DOHH2 (cell line): ENCODE data around the gene FILIP1.

ENCODE experiments used
- H3F3A ChIP-seq: fragments of 200-600 bp; sonication (generic), shearing (Covaris generic); 2 replicates; pipeline ENCODE4 v1.6.0; 2016; ENCODE audit warnings: antibody characterized with exemption, mild to moderate bottlenecking; ENCODE audit not compliant: control insufficient read depth, insufficient read depth
- H3K27ac ChIP-seq: fragments of 200-600 bp; sonication (generic); 2 replicates; pipeline ENCODE4 v1.5.1; 2014; ENCODE audit warnings: low read depth, mild to moderate bottlenecking, low read length, moderate library complexity
- H3K27me3 ChIP-seq: fragments of 200-600 bp; sonication (generic); 2 replicates; pipeline ENCODE4 v1.6.1; 2014; ENCODE audit warnings: mild to moderate bottlenecking, low read length, mixed read lengths; ENCODE audit not compliant: control insufficient read depth
- H3K36me3 ChIP-seq: fragments of 200-600 bp; sonication (generic); 2 replicates; pipeline ENCODE4 v1.6.1; 2014; ENCODE audit warnings: mild to moderate bottlenecking, low read length, moderate library complexity, mixed read lengths; ENCODE audit not compliant: control insufficient read depth
- H3K4me1 ChIP-seq: fragments of 200-600 bp; sonication (generic); 2 replicates; pipeline ENCODE4 v1.6.1; 2014; ENCODE audit warnings: mild to moderate bottlenecking, low read length, mixed read lengths; ENCODE audit not compliant: control insufficient read depth
- H3K4me2 ChIP-seq: fragments of 200-600 bp; sonication (generic); 2 replicates; pipeline ENCODE4 v1.6.0; 2014; ENCODE audit warnings: mild to moderate bottlenecking, low read length, moderate library complexity
- H3K4me3 ChIP-seq: fragments of 200-600 bp; sonication (generic); 2 replicates; pipeline ENCODE4 v1.5.1; 2014; ENCODE audit warnings: mild to moderate bottlenecking, low read length, mixed read lengths
- H3K79me2 ChIP-seq: fragments of 200-600 bp; sonication (generic); 2 replicates; pipeline ENCODE4 v1.6.1; 2014; ENCODE audit warnings: mild to moderate bottlenecking, low read length, mixed read lengths; ENCODE audit not compliant: control insufficient read depth
- H3K9me2 ChIP-seq: fragments of 200-600 bp; sonication (generic); replicated peaks from 2 replicates; pipeline ENCODE4 v1.6.1; 2014; ENCODE audit warnings: mild to moderate bottlenecking, low read length, mixed read lengths; ENCODE audit not compliant: control insufficient read depth
- H3K9me3 ChIP-seq: fragments of 200-600 bp; sonication (generic); 2 replicates; pipeline ENCODE4 v1.6.1; 2014; ENCODE audit warnings: antibody characterized with exemption, low read length, mixed read lengths; ENCODE audit not compliant: control insufficient read depth, insufficient read depth
- H4K20me1 ChIP-seq: fragments of 200-600 bp; sonication (generic); 2 replicates; pipeline ENCODE4 v1.6.0; 2014; ENCODE audit warnings: low read depth, mild to moderate bottlenecking, antibody characterized with exemption, low read length, moderate library complexity; ENCODE audit not compliant: control insufficient read depth, insufficient read depth
- EZH2phosphoT487 ChIP-seq: fragments of 200-600 bp; sonication (generic); IDR thresholded peaks from 2 replicates; pipeline ENCODE4 v1.6.1; 2017; ENCODE audit warnings: borderline replicate concordance, mild to moderate bottlenecking, antibody characterized with exemption, low read length, moderate library complexity, mixed read lengths
- TF ChIP-seq, protein P1 (sequence below): fragments of 200-600 bp; sonication (generic); IDR thresholded peaks from one replicate; pipeline ENCODE4 v1.5.1; 2014; ENCODE audit warnings: antibody characterized with exemption, mild to moderate bottlenecking, low read depth, low read length; ENCODE audit not compliant: poor library complexity, severe bottlenecking

The FILIP1 gene

GRCh38 chr6:75266716-75267291 is 226.8 kb downstream of the FILIP1 start:
- Histone ChIP-seq H3K79me2 (peaks cover 50% of the 10 kb centered on the region), H3K4me2 (no peak overlapping the region), H3K9me3 (no peaks in the 10 kb centered on the region), H3K9me2 (no peaks in the 10 kb centered on the region), H3F3A (peaks cover 9% of the 10 kb centered on the region), H3K4me3 (no peak overlapping the region), H3K27me3 (no peaks in the 10 kb centered on the region), H3K4me1 (no peaks in the 10 kb centered on the region), H3K27ac (no peak overlapping the region), H4K20me1 (no peaks in the 10 kb centered on the region), H3K36me3 (peaks cover 28% of the 10 kb centered on the region)
- no peak for TF ChIP-seq EZH2phosphoT487
- TF ChIP-seq, protein P1, sequence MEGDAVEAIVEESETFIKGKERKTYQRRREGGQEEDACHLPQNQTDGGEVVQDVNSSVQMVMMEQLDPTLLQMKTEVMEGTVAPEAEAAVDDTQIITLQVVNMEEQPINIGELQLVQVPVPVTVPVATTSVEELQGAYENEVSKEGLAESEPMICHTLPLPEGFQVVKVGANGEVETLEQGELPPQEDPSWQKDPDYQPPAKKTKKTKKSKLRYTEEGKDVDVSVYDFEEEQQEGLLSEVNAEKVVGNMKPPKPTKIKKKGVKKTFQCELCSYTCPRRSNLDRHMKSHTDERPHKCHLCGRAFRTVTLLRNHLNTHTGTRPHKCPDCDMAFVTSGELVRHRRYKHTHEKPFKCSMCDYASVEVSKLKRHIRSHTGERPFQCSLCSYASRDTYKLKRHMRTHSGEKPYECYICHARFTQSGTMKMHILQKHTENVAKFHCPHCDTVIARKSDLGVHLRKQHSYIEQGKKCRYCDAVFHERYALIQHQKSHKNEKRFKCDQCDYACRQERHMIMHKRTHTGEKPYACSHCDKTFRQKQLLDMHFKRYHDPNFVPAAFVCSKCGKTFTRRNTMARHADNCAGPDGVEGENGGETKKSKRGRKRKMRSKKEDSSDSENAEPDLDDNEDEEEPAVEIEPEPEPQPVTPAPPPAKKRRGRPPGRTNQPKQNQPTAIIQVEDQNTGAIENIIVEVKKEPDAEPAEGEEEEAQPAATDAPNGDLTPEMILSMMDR, result peak; percentile 72

GRCh38 chr6:75263401-75263750 is 230.2 kb downstream of the FILIP1 start:
- peaks cover 9% of the 10 kb centered on the region for H3F3A ChIP-seq
- peaks cover 21% of the 10 kb centered on the region for H3K79me2 ChIP-seq
- no peak overlapping the region for H3K4me3 ChIP-seq
- H3K27ac ChIP-seq, result no peak overlapping the region
- no peaks in the 10 kb centered on the region for H3K9me3 ChIP-seq
- H3K4me2 ChIP-seq, result no peak overlapping the region
- H4K20me1 ChIP-seq, result no peaks in the 10 kb centered on the region
- H3K9me2 ChIP-seq, result no peaks in the 10 kb centered on the region
- no peak for TF ChIP-seq EZH2phosphoT487
- TF ChIP-seq, protein P1, result no peak
- H3K27me3 ChIP-seq, result no peaks in the 10 kb centered on the region
- H3K4me1 ChIP-seq, result no peaks in the 10 kb centered on the region
- peaks cover 47% of the 10 kb centered on the region for H3K36me3 ChIP-seq

- no peaks in the 10 kb centered on the region for H3K9me2 ChIP-seq
- TF ChIP-seq EZH2phosphoT487, result no peak
- TF ChIP-seq, protein P1, result no peak
- H3K79me2 ChIP-seq, result peaks cover 17% of the 10 kb centered on the region
- no peaks in the 10 kb centered on the region for H4K20me1 ChIP-seq
- H3K27me3 ChIP-seq, result no peaks in the 10 kb centered on the region
- no peaks in the 10 kb centered on the region for H3K4me1 ChIP-seq
- no peak overlapping the region for H3K4me3 ChIP-seq
- peaks cover 9% of the 10 kb centered on the region for H3F3A ChIP-seq
- no peak overlapping the region for H3K4me2 ChIP-seq
- peaks cover 49% of the 10 kb centered on the region for H3K36me3 ChIP-seq
- H3K9me3 ChIP-seq, result no peaks in the 10 kb centered on the region
- H3K27ac ChIP-seq, result no peak overlapping the region
Measured at GRCh38 chr6:75262716-75263400, 230.7 kb downstream of the FILIP1 start.
